ENCODE results near the gene CDK3.
"Not testable (repeated sequence)": the region's sequence is repeated elsewhere in the genome, so short reads cannot be mapped to it uniquely, and the experiment has no call there.

Gene CDK3

GRCh38 chr17:76000755-76001521, at the start of gene CDK3:
TSS of gene CDK3 (plus strand) at chr17:76000855. CDS start at chr17:76001426, 571 bp downstream.
- no peak for DNase-seq

GRCh38 chr17:75950855-75951554, 49.6 kb upstream of the CDK3 start:
- no peak for DNase-seq

GRCh38 chr17:75959051-75959838, 41.4 kb upstream of the CDK3 start:
- no peak for DNase-seq

- DNase-seq, result no peak
Measured at GRCh38 chr17:75959839-75960511, 40.7 kb upstream of the CDK3 start.

- no peak for DNase-seq
Measured at GRCh38 chr17:75965468-75965867, 35.2 kb upstream of the CDK3 start.

- DNase-seq, result not testable (repeated sequence)
Measured at GRCh38 chr17:75969044-75969443, 31.6 kb upstream of the CDK3 start.

- peak; percentile 47 for DNase-seq
Measured at GRCh38 chr17:75970011-75970523, 30.6 kb upstream of the CDK3 start.

- DNase-seq, result no peak
Measured at GRCh38 chr17:75970626-75971025, 30.0 kb upstream of the CDK3 start.

GRCh38 chr17:75975187-75975586, 25.5 kb upstream of the CDK3 start:
- not testable (repeated sequence) for DNase-seq

GRCh38 chr17:75975757-75976174, 24.9 kb upstream of the CDK3 start:
- no peak for DNase-seq

GRCh38 chr17:75976175-75976848, 24.3 kb upstream of the CDK3 start:
- no peak for DNase-seq

GRCh38 chr17:75978938-75979704, 21.5 kb upstream of the CDK3 start, which contains the start of the genes ACOX1 and TEN1:
TSS of gene ACOX1 (minus strand) at chr17:75979166. CDS start at chr17:75979073, 93 bp downstream.
TSS of gene TEN1 (plus strand) at chr17:75979240. CDS start at chr17:75986193, 6,953 bp downstream.
- DNase-seq, result peak; percentile 98

- DNase-seq, result no peak
Measured at GRCh38 chr17:75979705-75980187, 20.9 kb upstream of the CDK3 start.

GRCh38 chr17:75980188-75981018, 20.3 kb upstream of the CDK3 start:
- no peak for DNase-seq

GRCh38 chr17:75981019-75981615, 19.5 kb upstream of the CDK3 start:
- no peak for DNase-seq

- peak; percentile 58 for DNase-seq
Measured at GRCh38 chr17:75983501-75984181, 17.0 kb upstream of the CDK3 start.

- no peak for DNase-seq
Measured at GRCh38 chr17:75985986-75986385, 14.7 kb upstream of the CDK3 start.

GRCh38 chr17:75987041-75987440, 13.6 kb upstream of the CDK3 start:
- DNase-seq, result no peak

- DNase-seq, result no peak
Measured at GRCh38 chr17:75991396-75991795, 9.3 kb upstream of the CDK3 start.
